Mucosa of descending colon (tissue), 3 donors: ENCODE measurements around the gene ANAPC2. TPM values are rescaled to one million over a fixed set of nuclear protein-coding genes. Genes with fewer than 3 reads are reported as not detected.

Source experiments
- ATAC-seq: fragments of 200-7000 bp; cut with Tn5 transposase; one replicate; pipeline ENCODE4 v1.9.1; 2020; ENCODE audit warnings: mild to moderate bottlenecking, moderate library complexity
- DNase-seq, 3 donors: peaks; one replicate each; pipeline ENCODE4 v3.0.0-alpha.2; 2020
- H3K36me3 ChIP-seq: fragments of 200-600 bp; one replicate; pipeline ENCODE4 v1.8.0; 2021; ENCODE audit warnings: low read depth, mild to moderate bottlenecking
- H3K4me1 ChIP-seq: fragments of 200-600 bp; one replicate; pipeline ENCODE4 v1.8.0; 2021; ENCODE audit warnings: low read depth, mild to moderate bottlenecking
- H3K4me3 ChIP-seq: fragments of 200-600 bp; one replicate; pipeline ENCODE4 v1.8.0; 2021; ENCODE audit warnings: mild to moderate bottlenecking
- H3K9me3 ChIP-seq: fragments of 200-600 bp; one replicate; pipeline ENCODE4 v1.8.0; 2021; ENCODE audit warnings: mild to moderate bottlenecking
- intact Hi-C, 2 donors: fragments of 100-400 bp; cut with DNase I in 1 of 2; cut with micrococcal nuclease in 1 of 2; formaldehyde crosslinking; loops; one replicate each; pipeline versions ENCODE4 v1.11.0 to v1.11.1; 2022; cut with DNase I, micrococcal nuclease
- total RNA-seq, 3 donors: library from RNA; stranded (reverse); fragmentation: NEBNext Ultra II Directional in 2 of 3; extraction: Animal tissue kit (Norgen Biotek cat#: 25700) in 2 of 3; gene quantifications; one replicate each; pipeline versions ENCODE4 v1.2.1 to v1.2.4, GENCODE V29; 2021 to 2023
- TF ChIP-seq, protein P1 (sequence below): fragments of 200-600 bp; IDR thresholded peaks from one replicate; pipeline ENCODE4 v1.8.0; 2022; ENCODE audit warnings: antibody characterized with exemption, mild to moderate bottlenecking
- donor health status: DM: no; HTN: no; CAD: no; lungs with moderate emphysema.
- donor health status: DM: no; HTN: no; CAD: no.
- donor health status: DM: no; HTN: yes; CAD: no.

Gene ANAPC2
- total RNA-seq, 3 donors from 2014 or later = 60.8 to 65.9 (median 61.7) TPM

DNA sequence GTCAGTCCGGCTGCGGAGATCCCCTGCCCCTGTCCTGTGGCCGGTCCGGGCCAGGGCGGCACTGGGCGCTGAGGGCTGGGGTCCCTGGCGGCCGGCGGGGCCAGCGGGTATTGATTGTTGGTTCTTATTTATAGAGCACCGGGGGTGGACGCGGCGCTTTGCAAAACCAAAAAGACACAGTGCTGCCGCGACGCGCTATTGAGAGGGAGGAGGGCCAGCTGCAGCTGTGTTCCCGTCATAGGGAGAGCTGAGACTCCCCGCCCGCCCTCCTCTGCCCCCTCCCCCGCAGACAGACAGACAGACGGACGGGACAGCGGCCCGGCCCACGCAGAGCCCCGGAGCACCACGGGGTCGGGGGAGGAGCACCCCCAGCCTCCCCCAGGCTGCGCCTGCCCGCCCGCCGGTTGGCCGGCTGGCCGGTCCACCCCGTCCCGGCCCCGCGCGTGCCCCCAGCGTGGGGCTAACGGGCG, 21.0 kb downstream of the ANAPC2 start:
- no peaks in the 10 kb centered on the region for H3K36me3 ChIP-seq
- ATAC-seq = no peak
- H3K4me1 ChIP-seq = peaks cover 45% of the 10 kb centered on the region
- intact Hi-C loops = no loop called here
- TF ChIP-seq, protein P1, sequence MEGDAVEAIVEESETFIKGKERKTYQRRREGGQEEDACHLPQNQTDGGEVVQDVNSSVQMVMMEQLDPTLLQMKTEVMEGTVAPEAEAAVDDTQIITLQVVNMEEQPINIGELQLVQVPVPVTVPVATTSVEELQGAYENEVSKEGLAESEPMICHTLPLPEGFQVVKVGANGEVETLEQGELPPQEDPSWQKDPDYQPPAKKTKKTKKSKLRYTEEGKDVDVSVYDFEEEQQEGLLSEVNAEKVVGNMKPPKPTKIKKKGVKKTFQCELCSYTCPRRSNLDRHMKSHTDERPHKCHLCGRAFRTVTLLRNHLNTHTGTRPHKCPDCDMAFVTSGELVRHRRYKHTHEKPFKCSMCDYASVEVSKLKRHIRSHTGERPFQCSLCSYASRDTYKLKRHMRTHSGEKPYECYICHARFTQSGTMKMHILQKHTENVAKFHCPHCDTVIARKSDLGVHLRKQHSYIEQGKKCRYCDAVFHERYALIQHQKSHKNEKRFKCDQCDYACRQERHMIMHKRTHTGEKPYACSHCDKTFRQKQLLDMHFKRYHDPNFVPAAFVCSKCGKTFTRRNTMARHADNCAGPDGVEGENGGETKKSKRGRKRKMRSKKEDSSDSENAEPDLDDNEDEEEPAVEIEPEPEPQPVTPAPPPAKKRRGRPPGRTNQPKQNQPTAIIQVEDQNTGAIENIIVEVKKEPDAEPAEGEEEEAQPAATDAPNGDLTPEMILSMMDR = no peak
- no peak overlapping the region for H3K4me3 ChIP-seq
- no peaks in the 10 kb centered on the region for H3K9me3 ChIP-seq
- no peak for DNase-seq

- TF ChIP-seq, protein P1 = no peak
Observed at GRCh38 chr9:137166380-137167229, 21.8 kb downstream of the ANAPC2 start.

GRCh38 chr9:137165250-137165836, 23.0 kb downstream of the ANAPC2 start:
- H3K9me3 ChIP-seq = no peaks in the 10 kb centered on the region
- H3K4me3 ChIP-seq = no peak overlapping the region
- H3K4me1 ChIP-seq = peaks cover 45% of the 10 kb centered on the region
- intact Hi-C loops = no loop called here
- no peak for ATAC-seq
- H3K36me3 ChIP-seq = no peaks in the 10 kb centered on the region
- TF ChIP-seq, protein P1 = no peak
- DNase-seq = no peak

More at GRCh38 chr9:137166380-137167229, 21.8 kb downstream of the ANAPC2 start:
- Histone ChIP-seq H3K9me3 (no peaks in the 10 kb centered on the region), H3K4me1 (peaks cover 45% of the 10 kb centered on the region), H3K4me3 (no peak overlapping the region), H3K36me3 (no peaks in the 10 kb centered on the region)
- no peak for ATAC-seq
- DNase-seq = no peak
- intact Hi-C loops = no loop called here

GRCh38 chr9:137164370-137165249, 23.8 kb downstream of the ANAPC2 start:
- DNase-seq = no peak
- H3K4me3 ChIP-seq = no peak overlapping the region
- TF ChIP-seq, protein P1 = no peak
- no peaks in the 10 kb centered on the region for H3K9me3 ChIP-seq
- peaks cover 39% of the 10 kb centered on the region for H3K4me1 ChIP-seq
- ATAC-seq = no peak
- H3K36me3 ChIP-seq = no peaks in the 10 kb centered on the region
- intact Hi-C loops = no loop called here

GRCh38 chr9:137163805-137164204, 24.6 kb downstream of the ANAPC2 start:
- intact Hi-C loops = no loop called here
- ATAC-seq = no peak

More at GRCh38 chr9:137163805-137164204, 24.6 kb downstream of the ANAPC2 start:
- Histone ChIP-seq H3K36me3 (no peaks in the 10 kb centered on the region), H3K4me3 (no peak overlapping the region), H3K4me1 (peaks cover 31% of the 10 kb centered on the region), H3K9me3 (no peaks in the 10 kb centered on the region)
- TF ChIP-seq, protein P1 = no peak
- DNase-seq = no peak
